ENCODE results near the gene ATP9A. TPM values are rescaled to one million over a fixed set of nuclear protein-coding genes. Genes with fewer than 3 reads are reported as not detected.
"Not testable (repeated sequence)": the region's sequence is repeated elsewhere in the genome, so short reads cannot be mapped to it uniquely, and the experiment has no call there.

The ATP9A gene
- polyA plus RNA-seq, 5 donors = 41.6 to 53.1 (median 49.0) TPM

DNA sequence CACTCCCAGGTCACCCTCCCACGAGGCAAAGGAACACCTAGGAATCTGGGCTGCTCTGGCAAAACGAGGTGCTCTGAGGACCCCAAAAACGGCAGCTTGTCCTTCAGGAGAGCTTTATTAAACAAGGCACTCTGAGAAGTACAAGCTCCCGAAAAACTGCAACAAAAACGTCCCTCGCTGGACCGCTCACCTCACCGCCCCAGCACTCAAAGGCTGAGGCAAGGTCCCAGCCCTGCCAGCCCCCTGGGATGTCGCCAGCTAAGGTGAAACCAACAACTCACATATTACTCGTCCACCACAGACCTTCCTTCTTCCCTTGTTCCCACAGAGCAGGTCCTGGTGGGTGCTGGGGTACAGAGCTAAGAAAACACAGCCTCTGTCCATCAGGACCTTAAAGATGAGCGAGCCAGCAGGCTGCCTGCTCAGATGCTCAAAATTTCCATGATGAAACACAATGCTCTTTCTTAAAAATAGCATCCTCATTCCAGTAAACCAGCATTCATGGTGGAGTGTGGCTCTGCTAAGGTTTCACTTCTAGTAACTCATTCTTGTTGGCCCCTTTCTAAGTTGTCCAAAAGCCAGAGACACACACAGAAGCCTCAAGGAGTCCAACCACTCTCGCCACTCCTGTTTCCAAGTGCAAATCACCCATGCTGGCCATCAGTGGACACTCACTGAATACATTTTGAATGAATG, 35.9 kb downstream of the ATP9A start:
- DNase-seq = peak; percentile 51 to 60

DNA sequence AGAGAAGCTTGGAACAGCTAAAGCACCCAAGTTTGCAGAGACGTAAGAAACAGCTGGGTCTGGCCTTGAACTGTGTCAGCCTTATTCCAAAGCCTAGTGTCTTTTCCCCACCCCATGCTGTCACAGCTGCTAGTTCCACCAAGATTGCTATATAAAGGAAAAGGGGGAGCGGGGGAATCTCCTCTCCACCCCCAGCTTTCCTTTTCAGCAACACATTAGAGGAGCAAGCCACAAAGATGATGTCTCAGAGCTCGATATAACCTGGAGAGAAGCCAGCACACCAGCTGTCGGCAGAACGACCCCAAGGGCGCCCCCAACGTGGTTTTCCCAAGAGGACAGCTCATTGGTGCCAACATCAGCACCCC, 36.5 kb downstream of the ATP9A start:
- DNase-seq = peak; percentile 79 to 83

- no peak for DNase-seq
These were observed 38.4 kb downstream of the ATP9A start for GRCh38 chr20:51729771-51730170.

DNA sequence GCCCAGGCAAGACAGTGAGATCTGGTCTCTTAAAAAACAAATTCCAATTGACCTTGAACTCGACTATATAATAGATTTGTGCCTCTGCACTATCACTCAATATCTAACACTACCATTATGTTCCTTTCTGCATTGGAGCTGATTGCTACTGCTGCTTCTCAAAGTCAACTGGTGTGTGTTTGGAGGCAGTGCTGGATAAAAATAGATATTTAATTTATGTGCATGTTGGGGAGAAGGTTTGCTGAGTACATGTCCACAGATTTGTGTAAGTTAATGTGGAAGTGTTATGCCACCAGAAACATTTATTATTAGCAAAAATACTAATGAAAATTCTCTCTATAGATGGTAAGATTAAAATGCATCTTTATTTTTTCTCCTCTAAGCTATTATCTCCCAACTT, 39.5 kb downstream of the ATP9A start:
- DNase-seq = no peak

DNA sequence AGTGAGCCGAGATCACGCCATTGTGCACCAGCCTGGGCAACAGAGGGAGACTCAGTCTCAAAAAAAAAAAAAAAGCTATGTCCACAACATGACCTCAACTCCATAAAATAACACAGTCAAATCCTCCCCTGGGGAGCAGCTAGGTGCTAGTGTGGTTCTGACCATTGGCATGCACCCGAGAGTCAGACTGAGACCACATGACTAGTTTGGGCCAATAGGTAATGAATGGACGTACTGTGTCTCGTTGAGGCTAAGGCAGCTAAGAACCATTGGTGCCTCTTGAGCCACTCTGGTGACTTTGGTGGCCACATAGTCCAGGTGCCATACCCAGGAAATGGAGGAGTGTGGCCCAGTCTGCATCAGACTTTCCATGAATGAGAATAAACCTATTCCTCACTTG, 40.3 kb downstream of the ATP9A start:
- DNase-seq = no peak

GRCh38 chr20:51725584-51726176, 42.5 kb downstream of the ATP9A start:
- DNase-seq = no peak

DNA sequence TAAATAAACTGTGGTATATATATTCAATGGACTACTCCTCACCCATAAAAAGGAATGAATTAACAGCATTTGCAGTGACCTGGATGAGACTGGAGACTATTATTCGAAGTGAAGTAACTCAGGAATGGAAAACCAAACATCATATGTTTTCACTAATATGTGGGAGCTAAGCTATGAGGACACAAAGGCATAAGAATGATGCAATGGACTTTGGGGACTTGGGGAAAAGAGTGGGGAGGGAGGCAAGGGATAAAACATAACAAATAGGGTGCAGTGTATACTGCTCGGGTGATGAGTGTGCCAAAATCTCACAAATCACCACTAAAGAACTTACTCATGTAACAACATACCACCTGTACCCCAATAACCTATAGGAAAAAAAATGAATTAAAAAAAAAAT, 45.2 kb downstream of the ATP9A start:
- DNase-seq = not testable (repeated sequence)

GRCh38 chr20:51722246-51722645, 45.9 kb downstream of the ATP9A start:
- DNase-seq = not testable (repeated sequence)

GRCh38 chr20:51720854-51721253, 47.3 kb downstream of the ATP9A start:
- DNase-seq = no peak

- no peak for DNase-seq
These were observed 47.8 kb downstream of the ATP9A start for GRCh38 chr20:51720384-51720783.

DNA sequence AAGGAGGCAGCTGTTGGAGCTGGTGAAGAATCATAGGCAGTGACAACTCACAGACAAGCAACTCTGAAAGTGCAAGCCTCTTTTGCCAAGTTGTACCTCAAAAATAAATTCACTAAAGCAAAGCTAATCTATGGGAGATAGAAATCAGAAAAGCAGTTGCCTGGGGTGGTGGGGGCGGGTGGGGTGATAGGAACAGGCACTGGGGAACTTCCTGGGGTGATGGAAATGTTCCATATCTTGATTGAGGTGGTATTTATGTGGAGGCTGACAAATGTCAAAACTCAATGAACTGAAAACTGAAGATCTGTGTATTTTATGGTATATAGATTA, 52.4 kb downstream of the ATP9A start:
- no peak for DNase-seq

- no peak for DNase-seq
These were observed 52.9 kb downstream of the ATP9A start for GRCh38 chr20:51715163-51715855.

- DNase-seq = no peak
These were observed 55.0 kb downstream of the ATP9A start for GRCh38 chr20:51713213-51713598.

DNA sequence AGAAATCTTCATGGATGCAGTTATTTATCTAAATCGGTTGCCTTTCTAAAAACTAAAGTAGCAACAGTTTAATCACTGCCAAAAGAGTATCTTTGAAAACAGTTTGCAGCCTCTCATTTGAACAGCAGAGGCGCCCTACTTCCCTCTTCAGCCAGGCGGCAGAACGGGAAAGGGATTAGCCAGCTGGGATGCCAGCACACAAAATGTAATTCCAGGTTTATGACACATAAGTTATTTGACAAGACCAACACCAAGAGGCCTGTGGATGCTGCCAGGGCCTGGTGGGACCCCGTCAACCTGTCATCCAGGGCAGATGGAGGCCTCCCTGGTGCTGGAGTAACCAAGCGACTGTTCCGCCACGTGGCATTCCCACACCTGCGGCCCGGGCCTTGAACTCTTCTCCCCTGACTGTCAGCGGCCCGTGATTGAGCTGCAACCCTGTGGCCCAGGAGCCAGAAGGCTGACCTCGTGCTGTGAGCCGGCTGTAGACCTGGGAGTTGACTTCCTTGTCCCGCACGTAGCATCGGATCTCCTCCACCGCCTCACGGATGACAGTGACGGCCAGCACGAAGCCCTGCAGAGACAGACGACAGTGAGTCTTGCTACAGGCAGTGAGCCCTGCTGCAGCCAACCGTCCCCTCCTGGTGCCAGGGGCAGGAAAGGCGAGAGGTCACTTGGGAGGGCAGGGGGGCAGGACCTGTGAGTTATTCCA, 55.5 kb downstream of the ATP9A start:
- no peak for DNase-seq

DNA sequence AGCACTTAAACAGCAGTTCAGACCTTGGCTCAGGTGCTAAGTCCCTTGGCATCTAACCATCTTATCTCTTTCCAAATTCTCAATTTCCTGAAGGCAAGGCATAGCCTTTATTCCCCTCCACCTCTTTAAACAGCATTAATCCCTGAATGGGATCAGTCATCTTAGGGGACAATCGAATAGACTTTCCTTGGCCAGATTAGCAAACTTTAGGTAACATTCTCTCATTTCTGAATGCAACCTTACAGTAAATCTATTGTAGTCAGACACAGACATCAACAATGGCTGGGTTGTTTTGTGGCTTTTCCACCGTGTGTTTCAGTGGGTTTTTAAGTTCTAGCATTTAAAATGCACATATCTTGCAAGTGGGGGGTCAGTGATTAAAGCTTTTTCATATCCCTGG, 56.8 kb downstream of the ATP9A start:
- no peak for DNase-seq

DNA sequence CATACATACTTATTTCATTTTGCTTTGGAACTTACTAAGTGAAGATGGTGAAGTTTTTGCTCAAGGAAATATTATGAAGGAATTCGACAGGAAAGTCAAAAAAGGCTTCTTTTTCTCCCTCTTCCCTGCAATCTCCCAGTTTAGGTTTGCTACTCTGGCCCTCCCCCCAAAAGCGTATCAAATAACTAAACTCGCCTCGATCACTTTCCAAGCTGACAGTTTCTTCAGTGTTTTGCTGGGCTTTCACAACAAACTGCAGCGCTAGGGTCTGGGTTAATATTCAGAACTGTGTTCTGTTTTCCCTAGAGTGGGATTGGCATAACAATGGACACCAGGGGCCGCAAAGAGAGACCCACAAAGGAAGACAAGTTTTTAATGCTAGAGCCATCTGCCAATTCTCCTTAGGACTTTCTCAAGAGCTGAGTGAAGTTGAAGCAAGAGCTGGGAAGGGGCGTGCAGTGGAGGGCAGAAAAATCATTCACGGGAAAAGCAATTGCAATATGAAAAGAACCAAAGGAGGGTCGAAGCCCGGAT, 57.8 kb downstream of the ATP9A start:
- DNase-seq = no peak

GRCh38 chr20:51705400-51705799, 62.8 kb downstream of the ATP9A start:
- no peak for DNase-seq

DNA sequence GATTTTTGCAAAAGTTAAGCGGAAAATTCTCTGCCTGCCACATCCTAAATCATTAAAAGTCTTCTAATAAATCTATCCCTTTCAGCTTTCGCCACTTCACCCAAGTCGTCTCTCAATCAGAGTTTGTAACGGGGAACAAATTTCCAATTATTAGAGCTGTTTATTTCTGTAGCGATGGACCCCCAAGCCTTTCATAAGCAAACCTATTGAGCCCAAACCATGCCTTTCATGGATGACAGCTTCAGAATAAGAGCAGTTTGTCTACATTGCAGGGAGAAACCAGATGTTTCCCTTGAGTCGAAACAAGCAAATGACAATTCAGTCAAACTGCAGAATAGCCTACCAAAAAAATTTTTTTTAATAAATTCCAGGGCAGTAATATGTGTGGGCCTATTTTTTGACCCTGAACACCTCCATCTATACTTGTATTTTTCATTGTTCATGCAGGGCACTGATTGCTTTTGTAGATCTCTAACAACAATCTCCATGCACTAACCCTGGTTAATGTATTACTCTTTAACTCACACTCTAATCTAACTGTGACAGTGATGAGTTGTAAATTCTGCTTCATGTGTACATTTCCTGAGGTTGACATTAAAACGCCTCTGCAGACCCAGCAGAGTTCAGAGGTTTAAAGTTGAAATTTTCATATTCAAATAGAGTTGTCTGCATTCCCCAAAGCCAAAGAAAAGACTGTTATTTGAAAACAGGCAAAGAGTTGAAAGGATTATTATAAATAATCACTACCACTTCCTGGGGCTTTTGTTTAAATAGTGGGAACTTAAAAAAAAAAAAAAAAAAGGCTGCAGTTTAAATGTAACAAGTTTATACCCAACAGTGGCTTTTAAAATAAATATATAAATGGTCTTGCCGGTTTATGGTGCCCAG, 64.5 kb downstream of the ATP9A start:
- DNase-seq = no peak

GRCh38 chr20:51702556-51702955, 65.6 kb downstream of the ATP9A start:
- no peak for DNase-seq

DNA sequence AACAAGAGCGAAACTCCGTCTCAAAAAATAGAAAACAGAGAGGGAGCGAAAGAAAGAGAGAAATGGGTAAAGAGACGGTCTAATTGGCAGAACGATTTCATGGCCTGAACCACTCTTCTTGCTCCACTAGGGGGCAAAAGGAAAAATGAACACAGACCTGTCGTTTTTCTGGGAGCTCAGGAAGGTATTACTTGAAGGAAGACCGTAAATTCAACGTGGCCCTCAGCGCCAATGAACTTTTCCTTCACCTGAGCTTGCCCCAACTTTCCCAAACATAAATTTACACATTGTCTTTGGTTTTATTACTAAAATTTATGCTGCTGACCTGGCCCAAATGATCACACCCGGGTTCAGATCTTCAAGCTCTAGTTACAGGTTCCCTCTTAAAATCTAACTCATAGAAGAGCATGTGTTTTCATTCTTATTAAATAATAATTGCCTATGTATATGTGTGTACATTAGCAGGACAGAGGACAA, 67.3 kb downstream of the ATP9A start:
- DNase-seq = no peak

- DNase-seq = no peak
These were observed 69.9 kb downstream of the ATP9A start for GRCh38 chr20:51698252-51698651.
